BJ (cell line): ENCODE measurements around the gene QTRT2. TPM values are rescaled to one million over a fixed set of nuclear protein-coding genes. Genes with fewer than 3 reads are reported as not detected.

Experiments used
- CTCF ChIA-PET: fragments of 350-600 bp; formaldehyde crosslinking; extraction: SDS; loops from one replicate; lab custom pipeline; 2021; ENCODE audit warnings: antibody characterized with exemption, inconsistent platforms; lab: Yijun Ruan, JAX
- POLR2A ChIA-PET: fragments of 300-600 bp; sonication (Branson Sonifier 250); formaldehyde crosslinking; extraction: SDS; loops from one replicate; lab custom pipeline; 2021; ENCODE audit warnings: antibody characterized with exemption; lab: Charles Lee
- DNase-seq: peaks from one replicate; pipeline ENCODE4 v3.0.0-alpha.2; 2011; ENCODE audit warnings: low read depth
- H3K27me3 ChIP-seq: 2 replicates; pipeline ENCODE4 v1.6.0; 2011; ENCODE audit warnings: low read length; ENCODE audit not compliant: control insufficient read depth, insufficient read depth
- H3K36me3 ChIP-seq: 2 replicates; pipeline ENCODE4 v1.5.1; 2011; ENCODE audit warnings: low read length; ENCODE audit not compliant: control insufficient read depth, insufficient read depth
- H3K4me3 ChIP-seq: 2 replicates; pipeline ENCODE4 v1.5.1; 2011; ENCODE audit warnings: low read depth, mild to moderate bottlenecking, control low read depth, low read length
- polyA plus RNA-seq: library from polyadenylated mRNA; depleted of rRNA; stranded (reverse); fragments of >200 nt; gene quantifications from 2 replicates; pipeline ENCODE4 v1.2.3, GENCODE V29; 2011
- TF ChIP-seq, protein P1 (sequence below): IDR thresholded peaks from 2 replicates; pipeline ENCODE4 v1.5.1; 2011; ENCODE audit warnings: low read depth, mild to moderate bottlenecking, control low read depth, inconsistent platforms, low read length, moderate library complexity; ENCODE audit not compliant: insufficient read depth

The QTRT2 gene
- polyA plus RNA-seq, 1 experiment: 5.3 TPM

DNA sequence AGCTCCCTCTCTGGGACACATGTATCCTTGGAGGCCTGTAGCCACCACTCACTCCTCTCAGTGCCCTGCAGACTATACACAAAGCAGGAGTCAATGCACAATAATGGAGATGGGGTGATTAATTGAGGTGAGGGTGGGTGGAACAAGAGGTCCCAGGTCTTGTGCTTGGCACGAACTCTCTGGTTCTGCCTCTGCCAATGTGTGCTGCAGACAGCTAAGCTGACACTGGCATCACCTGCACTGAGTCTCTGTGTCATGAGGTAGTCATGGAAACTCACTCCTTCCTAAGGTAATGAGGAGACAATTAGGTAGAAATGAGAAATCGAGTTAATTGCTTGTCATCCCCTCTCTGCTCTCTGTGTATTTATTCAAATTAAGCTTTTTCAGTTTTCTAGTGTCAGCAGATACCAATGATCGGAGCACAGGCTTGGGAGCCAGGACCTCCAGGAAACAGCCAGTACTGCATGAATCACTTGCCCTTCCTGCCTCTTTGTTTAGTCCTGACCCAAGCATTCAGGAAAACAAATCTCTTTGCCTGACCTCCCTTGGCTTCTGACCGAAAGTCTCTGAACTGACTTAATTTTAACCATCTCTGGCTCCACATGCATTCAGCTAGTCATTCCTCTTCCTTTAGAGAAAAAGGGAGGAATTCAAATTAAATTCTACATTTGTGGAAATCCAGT is 65.6 kb downstream of the QTRT2 start:
- H3K4me3 ChIP-seq: no peak overlapping the region
- no peaks in the 10 kb centered on the region for H3K36me3 ChIP-seq
- ChIA-PET POLR2A (no interaction called here), CTCF (no interaction called here)
- peak; percentile 5 for DNase-seq
- TF ChIP-seq, protein P1, sequence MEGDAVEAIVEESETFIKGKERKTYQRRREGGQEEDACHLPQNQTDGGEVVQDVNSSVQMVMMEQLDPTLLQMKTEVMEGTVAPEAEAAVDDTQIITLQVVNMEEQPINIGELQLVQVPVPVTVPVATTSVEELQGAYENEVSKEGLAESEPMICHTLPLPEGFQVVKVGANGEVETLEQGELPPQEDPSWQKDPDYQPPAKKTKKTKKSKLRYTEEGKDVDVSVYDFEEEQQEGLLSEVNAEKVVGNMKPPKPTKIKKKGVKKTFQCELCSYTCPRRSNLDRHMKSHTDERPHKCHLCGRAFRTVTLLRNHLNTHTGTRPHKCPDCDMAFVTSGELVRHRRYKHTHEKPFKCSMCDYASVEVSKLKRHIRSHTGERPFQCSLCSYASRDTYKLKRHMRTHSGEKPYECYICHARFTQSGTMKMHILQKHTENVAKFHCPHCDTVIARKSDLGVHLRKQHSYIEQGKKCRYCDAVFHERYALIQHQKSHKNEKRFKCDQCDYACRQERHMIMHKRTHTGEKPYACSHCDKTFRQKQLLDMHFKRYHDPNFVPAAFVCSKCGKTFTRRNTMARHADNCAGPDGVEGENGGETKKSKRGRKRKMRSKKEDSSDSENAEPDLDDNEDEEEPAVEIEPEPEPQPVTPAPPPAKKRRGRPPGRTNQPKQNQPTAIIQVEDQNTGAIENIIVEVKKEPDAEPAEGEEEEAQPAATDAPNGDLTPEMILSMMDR: no peak
- H3K27me3 ChIP-seq: no peaks in the 10 kb centered on the region

DNA sequence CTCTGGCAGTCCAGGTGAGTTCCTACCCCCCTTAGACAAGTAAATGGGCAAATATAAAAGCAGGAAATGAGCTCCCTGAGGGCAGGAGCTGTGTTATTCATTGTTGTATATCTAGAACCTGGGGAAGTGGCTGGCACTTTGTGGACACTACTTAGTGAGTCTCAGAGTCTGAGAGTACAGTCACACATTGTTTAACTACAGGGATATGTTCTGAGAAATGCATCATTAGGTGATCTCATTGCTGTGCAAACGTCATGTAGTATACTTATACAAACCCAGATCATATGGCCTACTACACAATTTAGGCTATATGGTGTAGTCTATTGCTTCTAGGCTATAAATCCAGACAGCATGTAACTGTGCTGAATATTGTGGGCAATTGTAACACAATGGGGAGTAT is 69.9 kb downstream of the QTRT2 start:
- no peak for DNase-seq
- POLR2A ChIA-PET: no interaction called here
- H3K36me3 ChIP-seq: no peaks in the 10 kb centered on the region
- CTCF ChIA-PET: interaction anchor here (1.3 to 1.7 kb wide), 2 partner anchors 8 to 10 kb away, joined by 4 to 5 read pairs; no protein-coding TSS in a partner anchor
- no peaks in the 10 kb centered on the region for H3K27me3 ChIP-seq
- TF ChIP-seq, protein P1: no peak
- H3K4me3 ChIP-seq: no peak overlapping the region

DNA sequence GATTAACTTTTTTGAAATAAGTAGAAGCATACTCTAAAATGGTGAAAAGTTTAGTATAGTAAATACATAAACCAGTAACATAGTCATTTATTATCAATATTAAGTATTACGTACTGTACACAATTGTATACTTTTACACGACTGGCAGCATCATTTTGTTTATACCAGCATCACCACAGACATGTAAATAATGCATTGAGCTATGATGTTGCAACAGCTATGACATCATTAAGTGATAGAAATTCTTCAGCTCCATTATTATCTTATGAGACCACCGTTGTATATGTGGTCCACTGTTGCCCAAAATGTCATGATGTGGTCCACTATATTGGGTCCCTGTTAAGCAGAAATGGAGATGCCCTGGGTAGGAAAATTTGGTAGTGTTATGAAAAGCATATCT is 71.0 kb downstream of the QTRT2 start:
- Histone ChIP-seq H3K27me3 (no peaks in the 10 kb centered on the region), H3K4me3 (no peak overlapping the region), H3K36me3 (no peaks in the 10 kb centered on the region)
- ChIA-PET POLR2A (no interaction called here), CTCF (interaction anchor here (1.3 to 1.7 kb wide), 2 partner anchors 9 kb away, joined by 4 to 5 read pairs; no protein-coding TSS in a partner anchor)
- no peak for DNase-seq
- TF ChIP-seq, protein P1: no peak

DNA sequence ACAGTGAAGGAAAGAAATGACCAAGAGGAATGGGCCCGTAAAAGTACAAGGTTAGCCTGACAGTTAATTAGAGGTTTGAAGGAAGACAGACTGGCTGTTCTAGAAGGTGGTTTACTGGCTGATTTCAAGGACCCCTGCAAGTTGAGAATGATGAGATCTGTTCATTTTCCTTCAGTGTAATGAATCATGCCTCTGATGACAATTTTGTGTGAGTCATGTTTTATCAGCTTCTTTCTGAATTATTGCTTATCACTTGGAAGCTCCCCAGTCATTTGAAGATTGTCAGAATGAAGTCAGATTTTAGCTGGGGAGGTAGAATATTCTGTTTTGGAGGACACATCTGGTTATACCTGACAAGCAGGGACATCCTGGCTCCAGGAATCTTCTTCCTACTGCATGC is 71.7 kb downstream of the QTRT2 start:
- H3K27me3 ChIP-seq: no peaks in the 10 kb centered on the region
- no peak for DNase-seq
- ChIA-PET POLR2A (no interaction called here), CTCF (no interaction called here)
- H3K36me3 ChIP-seq: no peaks in the 10 kb centered on the region
- no peak overlapping the region for H3K4me3 ChIP-seq
- TF ChIP-seq, protein P1: no peak

DNA sequence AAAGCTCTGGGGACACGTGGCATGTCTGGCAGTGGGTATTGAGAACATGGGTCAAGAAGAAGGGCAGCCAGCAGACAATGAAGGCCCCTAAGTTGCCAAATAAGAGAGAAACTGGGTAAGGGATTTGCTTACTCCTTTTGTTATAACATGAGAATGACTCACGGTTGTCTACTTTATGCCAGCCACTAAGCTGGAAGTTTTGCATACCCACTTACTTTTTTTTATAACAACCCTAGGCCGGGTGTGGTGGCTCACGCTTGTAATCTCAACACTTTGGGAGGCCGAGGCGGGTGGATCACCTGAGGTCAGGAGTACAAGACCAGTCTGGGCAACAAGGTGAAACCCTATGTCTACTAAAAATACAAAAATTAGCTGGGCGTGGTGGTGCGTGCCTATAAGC is 72.3 kb downstream of the QTRT2 start:
- TF ChIP-seq, protein P1: no peak
- Histone ChIP-seq H3K4me3 (no peak overlapping the region), H3K36me3 (no peaks in the 10 kb centered on the region), H3K27me3 (no peaks in the 10 kb centered on the region)
- ChIA-PET CTCF (no interaction called here), POLR2A (no interaction called here)
- DNase-seq: no peak
